A549 (cell line): ENCODE results near the gene TOX2.

Experiments
- CTCF ChIP-seq: fragments of >200 bp; sonication (Bioruptor Twin); formaldehyde crosslinking; IDR thresholded peaks from 3 replicates; pipeline ENCODE4 v1.5.1; 2016
- MAX ChIP-seq: IDR thresholded peaks from 2 replicates; pipeline ENCODE4 v1.6.1; 2012
- MAZ ChIP-seq: fragments of 150-350 bp; IDR thresholded peaks from 2 replicates; pipeline ENCODE4 v1.6.1; 2014; ENCODE audit warnings: antibody characterized with exemption, low read depth, low read length, borderline replicate concordance
- POLR2A ChIP-seq: IDR thresholded peaks from 2 replicates; pipeline ENCODE4 v1.6.1; 2012; ENCODE audit warnings: mild to moderate bottlenecking, low read length
- REST ChIP-seq: fragments of 200-600 bp; sonication (generic); IDR thresholded peaks from 2 replicates; pipeline ENCODE4 v1.6.1; 2016; ENCODE audit warnings: antibody characterized with exemption, mild to moderate bottlenecking, moderate library complexity
- RFX5 ChIP-seq: fragments of 450-650 bp; IDR thresholded peaks from 2 replicates; pipeline ENCODE4 v1.7.1; 2014; ENCODE audit warnings: antibody characterized with exemption, mild to moderate bottlenecking, moderate library complexity
- SMC3 ChIP-seq: fragments of >200 bp; sonication (Bioruptor Twin); formaldehyde crosslinking; IDR thresholded peaks from 3 replicates; pipeline ENCODE4 v1.6.1; 2018; ENCODE audit warnings: inconsistent platforms
- SREBF2 ChIP-seq: fragments of 450-650 bp; IDR thresholded peaks from 2 replicates; pipeline ENCODE4 v1.6.1; 2014; ENCODE audit warnings: mild to moderate bottlenecking, moderate library complexity

GRCh38 chr20:44008806-44009678 is 94.4 kb downstream of the TOX2 start:
- TF ChIP-seq MAZ (no peak), SREBF2 (no peak), CTCF (no peak), REST (no peak), MAX (no peak), POLR2A (no peak), RFX5 (no peak), SMC3 (no peak)
